Activated naive CD8-positive, alpha-beta T cell treated with anti-CD3 and anti-CD28 coated beads, Interleukin-2, amount 50 U/mL, for 24 hours (primary cell): ENCODE results near the gene NRROS.

ENCODE experiments used
- ATAC-seq: fragments of 150-1000 bp; cut with Tn5 transposase; one replicate; pipeline ENCODE4 v1.10.0; 2021
- DNase-seq: peaks from one replicate; pipeline ENCODE4 v3.0.0; 2021
- H3K27ac Mint-ChIP-seq: one replicate; pipeline ENCODE4 v1.8.0; 2021; ENCODE audit warnings: mild to moderate bottlenecking, mixed read lengths
- H3K27me3 Mint-ChIP-seq: one replicate; pipeline ENCODE4 v1.8.0; 2021; ENCODE audit warnings: mixed read lengths
- H3K36me3 Mint-ChIP-seq: one replicate; pipeline ENCODE4 v1.8.0; 2021; ENCODE audit warnings: low read depth, mixed read lengths
- H3K4me1 Mint-ChIP-seq: one replicate; pipeline ENCODE4 v1.8.0; 2021; ENCODE audit warnings: mixed read lengths
- H3K4me3 Mint-ChIP-seq: one replicate; pipeline ENCODE4 v1.8.0; 2021; ENCODE audit warnings: mild to moderate bottlenecking, moderate library complexity, mixed read lengths
- H3K9me3 Mint-ChIP-seq: one replicate; pipeline ENCODE4 v1.8.0; 2021; ENCODE audit warnings: mixed read lengths

NRROS gene

GRCh38 chr3:196651819-196652218 is 12.3 kb downstream of the NRROS start:
- H3K27ac Mint-ChIP-seq = no peak overlapping the region

GRCh38 chr3:196652961-196653795 is 13.7 kb downstream of the NRROS start:
- no peak for DNase-seq
- no peak overlapping the region for H3K27ac Mint-ChIP-seq
- H3K9me3 Mint-ChIP-seq = no peaks in the 10 kb centered on the region
- H3K4me3 Mint-ChIP-seq = no peak overlapping the region
- peaks cover 18% of the 10 kb centered on the region for H3K4me1 Mint-ChIP-seq
- H3K27me3 Mint-ChIP-seq = no peaks in the 10 kb centered on the region
- no peak for ATAC-seq
- peaks cover 25% of the 10 kb centered on the region for H3K36me3 Mint-ChIP-seq

More at GRCh38 chr3:196651819-196652218, 12.3 kb downstream of the NRROS start:
- Mint-ChIP-seq H3K36me3 (peaks cover 22% of the 10 kb centered on the region), H3K27me3 (no peaks in the 10 kb centered on the region), H3K4me1 (peaks cover 18% of the 10 kb centered on the region), H3K9me3 (no peaks in the 10 kb centered on the region), H3K4me3 (no peak overlapping the region)
- DNase-seq = no peak
- no peak for ATAC-seq

- Mint-ChIP-seq H3K4me3 (no peak overlapping the region), H3K4me1 (peaks cover 16% of the 10 kb centered on the region), H3K27me3 (no peaks in the 10 kb centered on the region), H3K9me3 (no peaks in the 10 kb centered on the region), H3K27ac (no peak overlapping the region), H3K36me3 (peaks cover 29% of the 10 kb centered on the region)
- DNase-seq = no peak
- ATAC-seq = no peak
These were observed 14.7 kb downstream of the NRROS start for GRCh38 chr3:196654006-196654734.

- H3K4me3 Mint-ChIP-seq = no peak overlapping the region
- no peak overlapping the region for H3K27ac Mint-ChIP-seq
- H3K27me3 Mint-ChIP-seq = no peaks in the 10 kb centered on the region
- H3K9me3 Mint-ChIP-seq = no peaks in the 10 kb centered on the region
- ATAC-seq (no peak), DNase-seq (no peak)
- peaks cover 16% of the 10 kb centered on the region for H3K4me1 Mint-ChIP-seq
- H3K36me3 Mint-ChIP-seq = peaks cover 29% of the 10 kb centered on the region
These were observed 15.2 kb downstream of the NRROS start for GRCh38 chr3:196654735-196655090.

- peaks cover 15% of the 10 kb centered on the region for H3K4me1 Mint-ChIP-seq
- no peaks in the 10 kb centered on the region for H3K27me3 Mint-ChIP-seq
- H3K27ac Mint-ChIP-seq = no peak overlapping the region
- no peak overlapping the region for H3K4me3 Mint-ChIP-seq
- no peaks in the 10 kb centered on the region for H3K9me3 Mint-ChIP-seq
- DNase-seq (no peak), ATAC-seq (no peak)
- peaks cover 29% of the 10 kb centered on the region for H3K36me3 Mint-ChIP-seq
These were observed 16.0 kb downstream of the NRROS start for GRCh38 chr3:196655496-196655895.

GRCh38 chr3:196656213-196656612 is 16.7 kb downstream of the NRROS start:
- Mint-ChIP-seq H3K9me3 (no peaks in the 10 kb centered on the region), H3K36me3 (peaks cover 24% of the 10 kb centered on the region), H3K27ac (no peak overlapping the region), H3K4me3 (no peak overlapping the region), H3K4me1 (peaks cover 8% of the 10 kb centered on the region), H3K27me3 (no peaks in the 10 kb centered on the region)
- ATAC-seq (no peak), DNase-seq (no peak)

GRCh38 chr3:196659901-196660351 is 20.4 kb downstream of the NRROS start:
- DNase-seq (no peak), ATAC-seq (no peak)
- Mint-ChIP-seq H3K27me3 (no peaks in the 10 kb centered on the region), H3K4me3 (no peak overlapping the region), H3K9me3 (no peaks in the 10 kb centered on the region), H3K36me3 (peaks cover 23% of the 10 kb centered on the region), H3K4me1 (no peaks in the 10 kb centered on the region), H3K27ac (no peak overlapping the region)

- no peaks in the 10 kb centered on the region for H3K27me3 Mint-ChIP-seq
- DNase-seq = no peak
- no peak for ATAC-seq
- no peaks in the 10 kb centered on the region for H3K9me3 Mint-ChIP-seq
- H3K36me3 Mint-ChIP-seq = peaks cover 19% of the 10 kb centered on the region
- H3K4me1 Mint-ChIP-seq = no peaks in the 10 kb centered on the region
- H3K4me3 Mint-ChIP-seq = no peak overlapping the region
- no peak overlapping the region for H3K27ac Mint-ChIP-seq
These were observed 21.1 kb downstream of the NRROS start for GRCh38 chr3:196660381-196661166.

- H3K36me3 Mint-ChIP-seq = peaks cover 16% of the 10 kb centered on the region
- ATAC-seq (no peak), DNase-seq (no peak)
- H3K27ac Mint-ChIP-seq = no peak overlapping the region
- no peaks in the 10 kb centered on the region for H3K9me3 Mint-ChIP-seq
- H3K4me3 Mint-ChIP-seq = no peak overlapping the region
- H3K4me1 Mint-ChIP-seq = no peaks in the 10 kb centered on the region
- H3K27me3 Mint-ChIP-seq = no peaks in the 10 kb centered on the region
These were observed 21.9 kb downstream of the NRROS start for GRCh38 chr3:196661400-196661799.

GRCh38 chr3:196662033-196662432 is 22.5 kb downstream of the NRROS start:
- H3K36me3 Mint-ChIP-seq = peaks cover 14% of the 10 kb centered on the region
- no peaks in the 10 kb centered on the region for H3K9me3 Mint-ChIP-seq
- no peaks in the 10 kb centered on the region for H3K27me3 Mint-ChIP-seq
- DNase-seq (no peak), ATAC-seq (no peak)
- no peak overlapping the region for H3K4me3 Mint-ChIP-seq
- no peaks in the 10 kb centered on the region for H3K4me1 Mint-ChIP-seq
- H3K27ac Mint-ChIP-seq = no peak overlapping the region

GRCh38 chr3:196662711-196663571 is 23.4 kb downstream of the NRROS start:
- Mint-ChIP-seq H3K27me3 (no peaks in the 10 kb centered on the region), H3K9me3 (no peaks in the 10 kb centered on the region), H3K4me1 (no peaks in the 10 kb centered on the region), H3K36me3 (peaks cover 7% of the 10 kb centered on the region), H3K27ac (no peak overlapping the region), H3K4me3 (no peak overlapping the region)
- ATAC-seq (no peak), DNase-seq (no peak)

- no peak overlapping the region for H3K4me3 Mint-ChIP-seq
- no peaks in the 10 kb centered on the region for H3K9me3 Mint-ChIP-seq
- H3K27ac Mint-ChIP-seq = no peak overlapping the region
- no peaks in the 10 kb centered on the region for H3K27me3 Mint-ChIP-seq
- no peaks in the 10 kb centered on the region for H3K36me3 Mint-ChIP-seq
- H3K4me1 Mint-ChIP-seq = peaks cover 7% of the 10 kb centered on the region
- ATAC-seq = no peak
- DNase-seq = no peak
These were observed 26.7 kb downstream of the NRROS start for GRCh38 chr3:196666001-196666867.

- H3K27ac Mint-ChIP-seq = no peak overlapping the region
- H3K9me3 Mint-ChIP-seq = no peaks in the 10 kb centered on the region
- H3K4me1 Mint-ChIP-seq = peaks cover 7% of the 10 kb centered on the region
- H3K36me3 Mint-ChIP-seq = no peaks in the 10 kb centered on the region
- H3K27me3 Mint-ChIP-seq = no peaks in the 10 kb centered on the region
- no peak for ATAC-seq
- no peak for DNase-seq
- H3K4me3 Mint-ChIP-seq = no peak overlapping the region
These were observed 27.7 kb downstream of the NRROS start for GRCh38 chr3:196667056-196667825.
